T follicular helper cell (primary cell): ENCODE results near the gene ST8SIA6.
"Not testable (repeated sequence)": the region's sequence is repeated elsewhere in the genome, so short reads cannot be mapped to it uniquely, and the experiment has no call there.

Experiments
- DNase-seq: peaks from one replicate; pipeline ENCODE4 v3.0.0-alpha.2; 2020; ENCODE audit warnings: low read depth

The ST8SIA6 gene

GRCh38 chr10:17344206-17344605 is 110.2 kb downstream of the ST8SIA6 start:
- DNase-seq: no peak

- DNase-seq: no peak
Measured at GRCh38 chr10:17343118-17343517, 111.3 kb downstream of the ST8SIA6 start.

GRCh38 chr10:17340144-17340829 is 114.1 kb downstream of the ST8SIA6 start:
- no peak for DNase-seq

- no peak for DNase-seq
Measured at GRCh38 chr10:17335065-17335464, 119.3 kb downstream of the ST8SIA6 start.

GRCh38 chr10:17330501-17330900 is 123.9 kb downstream of the ST8SIA6 start:
- no peak for DNase-seq

GRCh38 chr10:17326377-17326776 is 128.0 kb downstream of the ST8SIA6 start:
- no peak for DNase-seq

GRCh38 chr10:17321957-17322356 is 132.4 kb downstream of the ST8SIA6 start:
- not testable (repeated sequence) for DNase-seq

- DNase-seq: no peak
Measured at GRCh38 chr10:17316488-17317170, 137.8 kb downstream of the ST8SIA6 start.

GRCh38 chr10:17309435-17309834 is 145.0 kb downstream of the ST8SIA6 start:
- DNase-seq: no peak

GRCh38 chr10:17307123-17307522 is 147.3 kb downstream of the ST8SIA6 start:
- no peak for DNase-seq

- DNase-seq: no peak
Measured at GRCh38 chr10:17292375-17292774, 162.0 kb downstream of the ST8SIA6 start.

GRCh38 chr10:17290226-17290625 is 164.2 kb downstream of the ST8SIA6 start:
- no peak for DNase-seq

GRCh38 chr10:17289763-17290162 is 164.6 kb downstream of the ST8SIA6 start:
- no peak for DNase-seq

- DNase-seq: no peak
Measured at GRCh38 chr10:17286562-17287550, 167.5 kb downstream of the ST8SIA6 start.

GRCh38 chr10:17282311-17282710 is 172.1 kb downstream of the ST8SIA6 start:
- no peak for DNase-seq

GRCh38 chr10:17278607-17279240 is 175.7 kb downstream of the ST8SIA6 start:
- DNase-seq: no peak

- DNase-seq: no peak
Measured at GRCh38 chr10:17276756-17277424, 177.5 kb downstream of the ST8SIA6 start.

- DNase-seq: no peak
Measured at GRCh38 chr10:17273403-17273802, 181.0 kb downstream of the ST8SIA6 start.

- DNase-seq: no peak
Measured at GRCh38 chr10:17272648-17273047, 181.7 kb downstream of the ST8SIA6 start.
